Mesendoderm (in vitro differentiated cells): Measurements from ENCODE around the gene INHBB.

Experiments
- DNase-seq: peaks from one replicate; pipeline ENCODE4 v3.0.0; 2013
- H2AK5ac ChIP-seq: 2 replicates; pipeline ENCODE4 v1.6.1; 2013; ENCODE audit warnings: low read length, inconsistent platforms
- H2BK120ac ChIP-seq: 2 replicates; pipeline ENCODE4 v1.6.1; 2013; ENCODE audit warnings: low read depth, mild to moderate bottlenecking, low read length, moderate library complexity, mixed read lengths
- H2BK15ac ChIP-seq: replicated peaks from 2 replicates; pipeline ENCODE4 v1.6.1; 2013; ENCODE audit warnings: low read depth, mild to moderate bottlenecking, moderate library complexity
- H2BK5ac ChIP-seq: 2 replicates; pipeline ENCODE4 v1.6.1; 2013; ENCODE audit warnings: low read length, inconsistent platforms
- H3K18ac ChIP-seq: 2 replicates; pipeline ENCODE4 v1.6.1; 2013; ENCODE audit warnings: mild to moderate bottlenecking, low read length, mixed read lengths
- H3K23ac ChIP-seq: one replicate; pipeline ENCODE4 v1.6.1; 2013; ENCODE audit warnings: low read length
- H3K27ac ChIP-seq: 2 replicates; pipeline ENCODE4 v1.5.1; 2013; ENCODE audit warnings: low read depth, mild to moderate bottlenecking, inconsistent platforms, low read length, moderate library complexity
- H3K27me3 ChIP-seq: 2 replicates; pipeline ENCODE4 v1.6.1; 2013; ENCODE audit warnings: low read length, control low read depth, mild to moderate bottlenecking, inconsistent platforms; ENCODE audit not compliant: insufficient read depth, poor library complexity
- H3K36me3 ChIP-seq: 2 replicates; pipeline ENCODE4 v1.6.1; 2013; ENCODE audit warnings: low read length, inconsistent platforms; ENCODE audit not compliant: control insufficient read depth, insufficient read depth
- H3K4ac ChIP-seq: one replicate; pipeline ENCODE4 v1.6.1; 2013; ENCODE audit warnings: low read depth, mild to moderate bottlenecking, low read length, moderate library complexity
- H3K4me1 ChIP-seq: 2 replicates; pipeline ENCODE4 v1.6.1; 2013; ENCODE audit warnings: low read depth, low read length, inconsistent platforms; ENCODE audit not compliant: control insufficient read depth
- H3K4me2 ChIP-seq: 2 replicates; pipeline ENCODE4 v1.6.1; 2013; ENCODE audit warnings: low read length
- H3K4me3 ChIP-seq: 2 replicates; pipeline ENCODE4 v1.5.1; 2013; ENCODE audit warnings: mild to moderate bottlenecking, low read length
- H3K56ac ChIP-seq: one replicate; pipeline ENCODE4 v1.6.1; 2013; ENCODE audit warnings: low read length
- H3K79me1 ChIP-seq: 2 replicates; pipeline ENCODE4 v1.6.1; 2013; ENCODE audit warnings: low read length, inconsistent platforms
- H3K79me2 ChIP-seq: 2 replicates; pipeline ENCODE4 v1.6.1; 2013; ENCODE audit warnings: mild to moderate bottlenecking, low read length; ENCODE audit not compliant: control insufficient read depth, insufficient read depth
- H3K9ac ChIP-seq: 2 replicates; pipeline ENCODE4 v1.6.1; 2013; ENCODE audit warnings: low read length, inconsistent platforms
- H4K5ac ChIP-seq: one replicate; pipeline ENCODE4 v1.6.1; 2013; ENCODE audit warnings: low read length
- H4K8ac ChIP-seq: one replicate; pipeline ENCODE4 v1.6.1; 2013; ENCODE audit warnings: low read depth, mild to moderate bottlenecking, control low read depth, low read length, moderate library complexity
- WGBS: extraction: QIAGEN DNeasy Blood & Tissue Kit; methylation state at CpG from one replicate; pipeline ENCODE4 v1.1.7; 2013; ENCODE audit warnings: low lambda C conversion rate, missing lambda C conversion rate; ENCODE audit not compliant: insufficient coverage; ENCODE audit errors: extremely low coverage; 5-methylcytosine and 5-hydroxymethylcytosine counted together

Gene INHBB

DNA sequence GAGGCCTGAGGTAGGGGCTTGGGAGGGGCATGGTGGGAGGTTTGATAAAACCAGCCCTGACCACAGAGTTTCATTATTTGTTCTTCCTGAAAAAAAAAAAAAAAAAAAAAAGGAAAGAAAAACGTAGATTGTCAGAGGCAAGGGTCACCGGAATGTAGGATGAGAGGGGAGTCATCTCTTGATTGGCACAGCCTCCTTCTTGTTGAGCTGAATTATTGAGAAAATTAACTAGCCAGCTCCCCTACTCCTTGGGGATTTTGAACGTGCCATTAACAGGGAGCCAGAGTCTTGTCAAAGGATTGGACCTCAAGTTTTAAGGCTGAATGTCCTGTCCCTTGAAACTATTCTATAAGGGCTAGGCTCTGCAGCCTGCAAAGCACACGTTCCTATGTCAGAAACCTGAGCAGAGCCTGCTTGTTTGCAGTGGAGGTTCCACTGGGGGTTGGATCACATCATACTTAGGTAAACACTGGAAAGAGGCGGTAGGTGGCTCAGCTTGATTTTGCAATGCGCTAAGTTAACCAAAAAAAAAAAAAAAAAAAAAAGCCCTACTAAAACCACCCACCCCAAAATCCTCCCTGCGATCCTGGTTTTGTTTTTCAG lies 2.3 kb downstream of the INHBB start:
- Histone ChIP-seq H3K9ac (no peak overlapping the region), H3K27me3 (peaks cover 55% of the 10 kb centered on the region), H2AK5ac (no peak overlapping the region), H3K4ac (no peak overlapping the region), H4K8ac (no peak overlapping the region), H3K4me3 (no peak overlapping the region), H3K36me3 (no peaks in the 10 kb centered on the region), H2BK120ac (no peak overlapping the region), H3K56ac (no peak overlapping the region), H3K4me2 (no peak overlapping the region), H4K5ac (no peak overlapping the region), H3K27ac (no peak overlapping the region), H2BK5ac (no peak overlapping the region), H3K4me1 (no peaks in the 10 kb centered on the region), H3K79me2 (no peaks in the 10 kb centered on the region), H3K18ac (no peak overlapping the region), H2BK15ac (no peak overlapping the region), H3K79me1 (no peaks in the 10 kb centered on the region), H3K23ac (no peak overlapping the region)
- WGBS: no CpG with 5 or more reads among the region's 7 CpGs
- no peak for DNase-seq

DNA sequence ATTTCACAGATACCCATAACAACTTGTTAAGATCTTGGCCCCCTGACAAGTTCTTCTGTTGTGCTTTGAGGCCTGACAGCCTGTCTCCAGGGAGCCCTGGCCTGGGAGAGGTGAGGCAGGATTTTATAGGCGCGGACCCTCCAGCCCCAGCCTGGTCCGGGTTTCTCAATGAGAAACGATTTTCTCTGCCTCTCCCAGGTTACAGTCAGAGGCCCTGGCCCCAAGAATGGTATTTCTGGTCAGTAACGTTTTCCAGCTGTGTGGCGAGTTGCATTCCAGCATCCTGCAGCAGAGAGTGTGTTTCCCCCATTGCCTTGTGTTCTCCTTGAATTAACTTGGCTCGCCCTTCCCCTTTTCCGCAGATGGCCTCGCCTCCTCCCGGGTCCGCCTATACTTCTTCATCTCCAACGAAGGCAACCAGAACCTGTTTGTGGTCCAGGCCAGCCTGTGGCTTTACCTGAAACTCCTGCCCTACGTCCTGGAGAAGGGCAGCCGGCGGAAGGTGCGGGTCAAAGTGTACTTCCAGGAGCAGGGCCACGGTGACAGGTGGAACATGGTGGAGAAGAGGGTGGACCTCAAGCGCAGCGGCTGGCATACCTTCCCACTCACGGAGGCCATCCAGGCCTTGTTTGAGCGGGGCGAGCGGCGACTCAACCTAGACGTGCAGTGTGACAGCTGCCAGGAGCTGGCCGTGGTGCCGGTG lies 3.0 kb downstream of the INHBB start:
- Histone ChIP-seq H3K23ac (no peak overlapping the region), H3K4me3 (no peak overlapping the region), H3K4ac (no peak overlapping the region), H3K79me1 (no peaks in the 10 kb centered on the region), H2AK5ac (no peak overlapping the region), H3K79me2 (no peaks in the 10 kb centered on the region), H3K18ac (no peak overlapping the region), H2BK15ac (no peak overlapping the region), H2BK120ac (no peak overlapping the region), H3K56ac (no peak overlapping the region), H3K27me3 (peaks cover 50% of the 10 kb centered on the region), H3K4me2 (no peak overlapping the region), H3K9ac (no peak overlapping the region), H3K4me1 (no peaks in the 10 kb centered on the region), H3K36me3 (no peaks in the 10 kb centered on the region), H3K27ac (no peak overlapping the region), H2BK5ac (no peak overlapping the region), H4K5ac (no peak overlapping the region), H4K8ac (no peak overlapping the region)
- WGBS: no CpG with 5 or more reads among the region's 27 CpGs
- DNase-seq: no peak

DNA sequence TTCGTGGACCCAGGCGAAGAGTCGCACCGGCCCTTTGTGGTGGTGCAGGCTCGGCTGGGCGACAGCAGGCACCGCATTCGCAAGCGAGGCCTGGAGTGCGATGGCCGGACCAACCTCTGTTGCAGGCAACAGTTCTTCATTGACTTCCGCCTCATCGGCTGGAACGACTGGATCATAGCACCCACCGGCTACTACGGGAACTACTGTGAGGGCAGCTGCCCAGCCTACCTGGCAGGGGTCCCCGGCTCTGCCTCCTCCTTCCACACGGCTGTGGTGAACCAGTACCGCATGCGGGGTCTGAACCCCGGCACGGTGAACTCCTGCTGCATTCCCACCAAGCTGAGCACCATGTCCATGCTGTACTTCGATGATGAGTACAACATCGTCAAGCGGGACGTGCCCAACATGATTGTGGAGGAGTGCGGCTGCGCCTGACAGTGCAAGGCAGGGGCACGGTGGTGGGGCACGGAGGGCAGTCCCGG lies 3.5 kb downstream of the INHBB start:
- no CpG with 5 or more reads among the region's 31 CpGs for WGBS
- DNase-seq: no peak
- H3K36me3 ChIP-seq: no peaks in the 10 kb centered on the region
- no peak overlapping the region for H3K9ac ChIP-seq
- H3K27ac ChIP-seq: no peak overlapping the region
- no peak overlapping the region for H3K4me3 ChIP-seq
- H3K23ac ChIP-seq: no peak overlapping the region
- H3K27me3 ChIP-seq: peaks cover 44% of the 10 kb centered on the region
- no peak overlapping the region for H4K8ac ChIP-seq
- H3K4me2 ChIP-seq: no peak overlapping the region
- H3K4me1 ChIP-seq: no peaks in the 10 kb centered on the region
- H3K79me2 ChIP-seq: no peaks in the 10 kb centered on the region
- H2BK15ac ChIP-seq: no peak overlapping the region
- no peaks in the 10 kb centered on the region for H3K79me1 ChIP-seq
- no peak overlapping the region for H2BK120ac ChIP-seq
- no peak overlapping the region for H3K56ac ChIP-seq
- H4K5ac ChIP-seq: no peak overlapping the region
- H3K4ac ChIP-seq: no peak overlapping the region
- no peak overlapping the region for H3K18ac ChIP-seq
- H2BK5ac ChIP-seq: no peak overlapping the region
- H2AK5ac ChIP-seq: no peak overlapping the region

DNA sequence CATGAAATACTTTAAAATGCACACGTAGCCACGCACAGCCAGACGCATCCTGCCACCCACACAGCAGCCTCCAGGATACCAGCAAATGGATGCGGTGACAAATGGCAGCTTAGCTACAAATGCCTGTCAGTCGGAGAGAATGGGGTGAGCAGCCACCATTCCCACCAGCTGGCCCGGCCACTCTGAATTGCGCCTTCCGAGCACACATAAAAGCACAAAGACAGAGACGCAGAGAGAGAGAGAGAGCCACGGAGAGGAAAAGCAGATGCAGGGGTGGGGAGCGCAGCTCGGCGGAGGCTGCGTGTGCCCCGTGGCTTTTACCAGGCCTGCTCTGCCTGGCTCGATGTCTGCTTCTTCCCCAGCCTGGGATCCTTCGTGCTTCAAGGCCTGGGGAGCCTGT lies 4.1 kb downstream of the INHBB start:
- Histone ChIP-seq H4K8ac (no peak overlapping the region), H4K5ac (no peak overlapping the region), H3K27ac (no peak overlapping the region), H3K79me1 (no peaks in the 10 kb centered on the region), H2BK5ac (no peak overlapping the region), H3K4ac (no peak overlapping the region), H2AK5ac (no peak overlapping the region), H3K4me1 (no peaks in the 10 kb centered on the region), H3K23ac (no peak overlapping the region), H3K27me3 (peaks cover 38% of the 10 kb centered on the region), H2BK15ac (no peak overlapping the region), H3K56ac (no peak overlapping the region), H3K4me3 (no peak overlapping the region), H3K79me2 (no peaks in the 10 kb centered on the region), H3K9ac (no peak overlapping the region), H3K36me3 (no peaks in the 10 kb centered on the region), H3K4me2 (no peak overlapping the region), H2BK120ac (no peak overlapping the region), H3K18ac (no peak overlapping the region)
- no peak for DNase-seq
- WGBS: no CpG with 5 or more reads among the region's 17 CpGs

DNA sequence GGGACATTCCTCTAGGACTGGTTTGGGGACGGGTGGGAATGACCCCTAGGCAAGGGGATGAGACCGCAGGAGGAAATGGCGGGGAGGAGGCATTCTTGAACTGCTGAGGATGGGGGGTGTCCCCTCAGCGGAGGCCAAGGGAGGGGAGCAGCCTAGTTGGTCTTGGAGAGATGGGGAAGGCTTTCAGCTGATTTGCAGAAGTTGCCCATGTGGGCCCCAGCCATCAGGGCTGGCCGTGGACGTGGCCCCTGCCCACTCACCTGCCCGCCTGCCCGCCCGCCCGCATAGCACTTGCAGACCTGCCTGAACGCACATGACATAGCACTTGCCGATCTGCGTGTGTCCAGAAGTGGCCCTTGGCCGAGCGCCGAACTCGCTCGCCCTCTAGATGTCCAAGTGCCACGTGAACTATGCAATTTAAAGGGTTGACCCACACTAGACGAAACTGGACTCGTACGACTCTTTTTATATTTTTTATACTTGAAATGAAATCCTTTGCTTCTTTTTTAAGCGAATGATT lies 4.9 kb downstream of the INHBB start:
- no peak overlapping the region for H3K27ac ChIP-seq
- H3K23ac ChIP-seq: no peak overlapping the region
- peaks cover 32% of the 10 kb centered on the region for H3K27me3 ChIP-seq
- H3K4me3 ChIP-seq: no peak overlapping the region
- H3K79me1 ChIP-seq: no peaks in the 10 kb centered on the region
- no peaks in the 10 kb centered on the region for H3K36me3 ChIP-seq
- no peaks in the 10 kb centered on the region for H3K79me2 ChIP-seq
- H3K18ac ChIP-seq: no peak overlapping the region
- no CpG with 5 or more reads among the region's 23 CpGs for WGBS
- no peak overlapping the region for H3K9ac ChIP-seq
- H2BK5ac ChIP-seq: no peak overlapping the region
- no peak overlapping the region for H4K8ac ChIP-seq
- no peak overlapping the region for H2BK120ac ChIP-seq
- no peak overlapping the region for H2AK5ac ChIP-seq
- H3K56ac ChIP-seq: no peak overlapping the region
- no peaks in the 10 kb centered on the region for H3K4me1 ChIP-seq
- no peak overlapping the region for H4K5ac ChIP-seq
- no peak overlapping the region for H3K4me2 ChIP-seq
- H2BK15ac ChIP-seq: no peak overlapping the region
- no peak overlapping the region for H3K4ac ChIP-seq
- DNase-seq: no peak
